ENCODE data around the gene BCL2L12. TPM values are rescaled to one million over a fixed set of nuclear protein-coding genes. Genes with fewer than 3 reads are reported as not detected.

Gene BCL2L12
- total and polyA plus RNA-seq, 2 of the 13 experiments (the other 11 are each of a cell fraction or from before 2014, with no cell fraction given), result 26.8 to 40.8 TPM

DNA sequence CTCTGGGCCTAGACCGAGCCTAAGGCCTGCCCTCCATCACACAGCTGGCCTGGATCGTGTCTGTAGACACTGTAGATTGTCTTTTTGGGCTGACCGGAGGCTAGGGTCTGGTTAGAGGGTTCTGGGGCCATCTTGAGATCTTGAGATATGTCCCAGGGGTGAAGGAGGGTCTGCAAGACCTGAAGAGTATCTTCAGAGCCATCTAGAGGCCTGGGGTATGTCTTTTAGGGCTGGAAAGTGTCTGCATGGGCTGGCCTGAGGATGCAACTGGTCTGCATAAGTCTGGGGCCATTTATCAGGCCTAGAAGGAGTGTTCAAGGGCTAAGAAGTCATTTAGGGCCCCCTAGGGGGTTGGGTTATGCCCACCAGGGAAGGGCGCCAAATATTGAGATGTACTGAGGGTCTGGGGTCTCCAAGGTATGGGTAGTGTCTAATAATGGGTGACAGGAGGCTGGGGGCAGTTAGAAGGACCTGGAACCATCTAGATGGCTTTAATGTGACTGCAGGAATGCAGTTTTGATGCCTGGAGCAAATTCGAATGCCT lies 23.2 kb upstream of the BCL2L12 start (continued):
- TF ChIP-seq, protein P1, sequence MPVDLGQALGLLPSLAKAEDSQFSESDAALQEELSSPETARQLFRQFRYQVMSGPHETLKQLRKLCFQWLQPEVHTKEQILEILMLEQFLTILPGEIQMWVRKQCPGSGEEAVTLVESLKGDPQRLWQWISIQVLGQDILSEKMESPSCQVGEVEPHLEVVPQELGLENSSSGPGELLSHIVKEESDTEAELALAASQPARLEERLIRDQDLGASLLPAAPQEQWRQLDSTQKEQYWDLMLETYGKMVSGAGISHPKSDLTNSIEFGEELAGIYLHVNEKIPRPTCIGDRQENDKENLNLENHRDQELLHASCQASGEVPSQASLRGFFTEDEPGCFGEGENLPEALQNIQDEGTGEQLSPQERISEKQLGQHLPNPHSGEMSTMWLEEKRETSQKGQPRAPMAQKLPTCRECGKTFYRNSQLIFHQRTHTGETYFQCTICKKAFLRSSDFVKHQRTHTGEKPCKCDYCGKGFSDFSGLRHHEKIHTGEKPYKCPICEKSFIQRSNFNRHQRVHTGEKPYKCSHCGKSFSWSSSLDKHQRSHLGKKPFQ (CRISPR knock-in tag; IDR thresholded peaks at IDR 0.05; ENCODE audit: insufficient replicate concordance), result no peak
- TF ChIP-seq, protein P2, sequence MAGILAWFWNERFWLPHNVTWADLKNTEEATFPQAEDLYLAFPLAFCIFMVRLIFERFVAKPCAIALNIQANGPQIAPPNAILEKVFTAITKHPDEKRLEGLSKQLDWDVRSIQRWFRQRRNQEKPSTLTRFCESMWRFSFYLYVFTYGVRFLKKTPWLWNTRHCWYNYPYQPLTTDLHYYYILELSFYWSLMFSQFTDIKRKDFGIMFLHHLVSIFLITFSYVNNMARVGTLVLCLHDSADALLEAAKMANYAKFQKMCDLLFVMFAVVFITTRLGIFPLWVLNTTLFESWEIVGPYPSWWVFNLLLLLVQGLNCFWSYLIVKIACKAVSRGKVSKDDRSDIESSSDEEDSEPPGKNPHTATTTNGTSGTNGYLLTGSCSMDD (CRISPR knock-in tag; IDR thresholded peaks at IDR 0.05), result no peak
- TF ChIP-seq ZNF263 (CRISPR knock-in tag; IDR thresholded peaks at IDR 0.05), result 0 out of 2 replicates have a peak, but pooled peaks have one; percentile 29
- TF ChIP-seq POLR2G (IDR thresholded peaks at IDR 0.05; ENCODE audit: low read depth, low read length), result no peak
- TF ChIP-seq ZNF44 (CRISPR knock-in tag; IDR thresholded peaks at IDR 0.05), result 0 out of 2 replicates have a peak, but pooled peaks have one; percentile 4
- TF ChIP-seq CBX1 (IDR thresholded peaks at IDR 0.05; ENCODE audit: low read depth), result no peak
- TF ChIP-seq ZNF451 (CRISPR knock-in tag; IDR thresholded peaks at IDR 0.05), result no peak
- TF ChIP-seq ISX (CRISPR knock-in tag; conservative IDR thresholded peaks at IDR 0.05), result 0 out of 2 replicates have a peak, but pooled peaks have one; percentile 25
- TF ChIP-seq GATAD1 (CRISPR knock-in tag; IDR thresholded peaks at IDR 0.05), result no peak
- TF ChIP-seq, protein P3, sequence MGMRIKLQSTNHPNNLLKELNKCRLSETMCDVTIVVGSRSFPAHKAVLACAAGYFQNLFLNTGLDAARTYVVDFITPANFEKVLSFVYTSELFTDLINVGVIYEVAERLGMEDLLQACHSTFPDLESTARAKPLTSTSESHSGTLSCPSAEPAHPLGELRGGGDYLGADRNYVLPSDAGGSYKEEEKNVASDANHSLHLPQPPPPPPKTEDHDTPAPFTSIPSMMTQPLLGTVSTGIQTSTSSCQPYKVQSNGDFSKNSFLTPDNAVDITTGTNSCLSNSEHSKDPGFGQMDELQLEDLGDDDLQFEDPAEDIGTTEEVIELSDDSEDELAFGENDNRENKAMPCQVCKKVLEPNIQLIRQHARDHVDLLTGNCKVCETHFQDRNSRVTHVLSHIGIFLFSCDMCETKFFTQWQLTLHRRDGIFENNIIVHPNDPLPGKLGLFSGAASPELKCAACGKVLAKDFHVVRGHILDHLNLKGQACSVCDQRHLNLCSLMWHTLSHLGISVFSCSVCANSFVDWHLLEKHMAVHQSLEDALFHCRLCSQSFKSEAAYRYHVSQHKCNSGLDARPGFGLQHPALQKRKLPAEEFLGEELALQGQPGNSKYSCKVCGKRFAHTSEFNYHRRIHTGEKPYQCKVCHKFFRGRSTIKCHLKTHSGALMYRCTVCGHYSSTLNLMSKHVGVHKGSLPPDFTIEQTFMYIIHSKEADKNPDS (CRISPR knock-in tag; IDR thresholded peaks at IDR 0.05), result no peak
- TF ChIP-seq HOXD1 (CRISPR knock-in tag; IDR thresholded peaks at IDR 0.05), result no peak
- TF ChIP-seq MAF1 (CRISPR knock-in tag; IDR thresholded peaks at IDR 0.05; ENCODE audit: borderline replicate concordance), result no peak
- TF ChIP-seq, protein P4, sequence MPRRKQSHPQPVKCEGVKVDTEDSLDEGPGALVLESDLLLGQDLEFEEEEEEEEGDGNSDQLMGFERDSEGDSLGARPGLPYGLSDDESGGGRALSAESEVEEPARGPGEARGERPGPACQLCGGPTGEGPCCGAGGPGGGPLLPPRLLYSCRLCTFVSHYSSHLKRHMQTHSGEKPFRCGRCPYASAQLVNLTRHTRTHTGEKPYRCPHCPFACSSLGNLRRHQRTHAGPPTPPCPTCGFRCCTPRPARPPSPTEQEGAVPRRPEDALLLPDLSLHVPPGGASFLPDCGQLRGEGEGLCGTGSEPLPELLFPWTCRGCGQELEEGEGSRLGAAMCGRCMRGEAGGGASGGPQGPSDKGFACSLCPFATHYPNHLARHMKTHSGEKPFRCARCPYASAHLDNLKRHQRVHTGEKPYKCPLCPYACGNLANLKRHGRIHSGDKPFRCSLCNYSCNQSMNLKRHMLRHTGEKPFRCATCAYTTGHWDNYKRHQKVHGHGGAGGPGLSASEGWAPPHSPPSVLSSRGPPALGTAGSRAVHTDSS (CRISPR knock-in tag; conservative IDR thresholded peaks at IDR 0.05), result no peak

Data from HepG2 (cell line).